ENCODE measurements around the gene HNRNPAB.
A peak's percentile ranks its signal among the peaks of the same experiment; 100 is the strongest.
"Not testable (repeated sequence)": the region's sequence is repeated elsewhere in the genome, so short reads cannot be mapped to it uniquely, and the experiment has no call there.

HNRNPAB gene

GRCh38 chr5:178230879-178231538, 26.7 kb downstream of the HNRNPAB start:
- no peak for DNase-seq (ENCODE audit: low read depth)

GRCh38 chr5:178231539-178232123, 27.3 kb downstream of the HNRNPAB start:
- DNase-seq (ENCODE audit: low read depth), result no peak

GRCh38 chr5:178232124-178232919, 28.0 kb downstream of the HNRNPAB start, which contains the start of gene PHYKPL:
TSS of gene PHYKPL (minus strand) at chr5:178232802. CDS start at chr5:178232550, 252 bp downstream.
- DNase-seq (ENCODE audit: low read depth), result peak; percentile 59

GRCh38 chr5:178232920-178233429, 28.6 kb downstream of the HNRNPAB start:
- no peak for DNase-seq (ENCODE audit: low read depth)

- no peak for DNase-seq (ENCODE audit: low read depth)
These were observed 29.9 kb downstream of the HNRNPAB start for GRCh38 chr5:178234121-178234749.

GRCh38 chr5:178234750-178235587, 30.6 kb downstream of the HNRNPAB start:
- peak; percentile 72 for DNase-seq (ENCODE audit: low read depth)

- DNase-seq (ENCODE audit: low read depth), result no peak
These were observed 31.2 kb downstream of the HNRNPAB start for GRCh38 chr5:178235588-178235974.

GRCh38 chr5:178236126-178236525, 31.8 kb downstream of the HNRNPAB start:
- DNase-seq (ENCODE audit: low read depth), result no peak

- no peak for DNase-seq (ENCODE audit: low read depth)
These were observed 32.3 kb downstream of the HNRNPAB start for GRCh38 chr5:178236679-178237078.

GRCh38 chr5:178237431-178238312, 33.3 kb downstream of the HNRNPAB start:
- DNase-seq (ENCODE audit: low read depth), result no peak

GRCh38 chr5:178238313-178238635, 33.9 kb downstream of the HNRNPAB start:
- DNase-seq (ENCODE audit: low read depth), result no peak

- DNase-seq (ENCODE audit: low read depth), result no peak
These were observed 34.6 kb downstream of the HNRNPAB start for GRCh38 chr5:178238711-178239592.

- DNase-seq (ENCODE audit: low read depth), result not testable (repeated sequence)
These were observed 35.4 kb downstream of the HNRNPAB start for GRCh38 chr5:178239626-178240301.

GRCh38 chr5:178240341-178240741, 36.0 kb downstream of the HNRNPAB start:
- no peak for DNase-seq (ENCODE audit: low read depth)

- no peak for DNase-seq (ENCODE audit: low read depth)
These were observed 36.4 kb downstream of the HNRNPAB start for GRCh38 chr5:178240766-178241165.

GRCh38 chr5:178241231-178241663, 36.9 kb downstream of the HNRNPAB start:
- DNase-seq (ENCODE audit: low read depth), result no peak

GRCh38 chr5:178241688-178242231, 37.4 kb downstream of the HNRNPAB start:
- no peak for DNase-seq (ENCODE audit: low read depth)

- DNase-seq (ENCODE audit: low read depth), result no peak
These were observed 38.1 kb downstream of the HNRNPAB start for GRCh38 chr5:178242416-178242815.

- DNase-seq (ENCODE audit: low read depth), result no peak
These were observed 40.2 kb downstream of the HNRNPAB start for GRCh38 chr5:178244576-178244975.
